CD8-positive, alpha-beta memory T cell (primary cell): Measurements from ENCODE around the gene GARIN1A. TPM values are rescaled to one million over a fixed set of nuclear protein-coding genes. Genes with fewer than 3 reads are reported as not detected.
"Not testable (repeated sequence)": the region's sequence is repeated elsewhere in the genome, so short reads cannot be mapped to it uniquely, and the experiment has no call there.

Experiments used
- CTCF ChIA-PET: fragments of 350-600 bp; sonication (Branson Sonifier 250); formaldehyde crosslinking; loops from one replicate; lab custom pipeline; 2021; ENCODE audit warnings: antibody characterized with exemption; lab: Charles Lee
- POLR2A ChIA-PET: fragments of 350-600 bp; sonication (Branson Sonifier 250); formaldehyde crosslinking; loops from one replicate; lab custom pipeline; 2021; ENCODE audit warnings: antibody characterized with exemption; lab: Charles Lee
- DNase-seq, 5 donors: peaks; one replicate each; pipeline versions ENCODE4 v3.0.0 to v3.0.0-alpha.2; 2020 to 2022; ENCODE audit warnings: mixed read lengths in 1 of 5
- H3K27ac ChIP-seq: one replicate; pipeline ENCODE4 v1.7.0; 2013; ENCODE audit warnings: low read depth, mild to moderate bottlenecking, low read length, moderate library complexity
- H3K27me3 ChIP-seq: 2 replicates; pipeline ENCODE4 v1.7.0; 2013; ENCODE audit warnings: low read length, mild to moderate bottlenecking; ENCODE audit not compliant: insufficient read depth, poor library complexity, severe bottlenecking
- H3K36me3 ChIP-seq: 2 replicates; pipeline ENCODE4 v1.7.0; 2013; ENCODE audit warnings: mild to moderate bottlenecking, low read length, moderate library complexity; ENCODE audit not compliant: insufficient read depth
- H3K4me1 ChIP-seq: 2 replicates; pipeline ENCODE4 v1.7.0; 2013; ENCODE audit warnings: mild to moderate bottlenecking, low read length, moderate library complexity; ENCODE audit not compliant: insufficient read depth
- H3K4me3 ChIP-seq: 2 replicates; pipeline ENCODE4 v1.7.0; 2013; ENCODE audit warnings: mild to moderate bottlenecking, low read length
- H3K9me3 ChIP-seq: 2 replicates; pipeline ENCODE4 v1.7.0; 2013; ENCODE audit warnings: mild to moderate bottlenecking, low read length
- H3K27ac Mint-ChIP-seq, 8 donors: one replicate each; pipeline ENCODE4 v1.8.0; 2020 to 2021; ENCODE audit warnings: mixed read lengths in 8 of 8, mild to moderate bottlenecking in 6 of 8, inconsistent platforms in 3 of 8, moderate library complexity in 3 of 8
- H3K27me3 Mint-ChIP-seq, 2 donors: one replicate each; pipeline ENCODE4 v1.8.0; 2020 to 2021; ENCODE audit warnings: mixed read lengths in 2 of 2, mild to moderate bottlenecking in 1 of 2, moderate library complexity in 1 of 2
- H3K36me3 Mint-ChIP-seq, 3 donors: one replicate each; pipeline ENCODE4 v1.8.0; 2020 to 2021; ENCODE audit warnings: mixed read lengths in 3 of 3, inconsistent platforms in 1 of 3, mild to moderate bottlenecking in 1 of 3
- H3K4me1 Mint-ChIP-seq, 3 donors: one replicate each; pipeline ENCODE4 v1.8.0; 2020 to 2021; ENCODE audit warnings: mixed read lengths in 3 of 3, inconsistent platforms in 1 of 3, mild to moderate bottlenecking in 1 of 3
- H3K4me3 Mint-ChIP-seq, 7 donors: one replicate each; pipeline ENCODE4 v1.8.0; 2020 to 2021; ENCODE audit warnings: mixed read lengths in 7 of 7, mild to moderate bottlenecking in 6 of 7, moderate library complexity in 4 of 7, inconsistent platforms in 2 of 7
- H3K9me3 Mint-ChIP-seq, 5 donors: one replicate each; pipeline ENCODE4 v1.8.0; 2020 to 2022; ENCODE audit warnings: mixed read lengths in 5 of 5, mild to moderate bottlenecking in 3 of 5, moderate library complexity in 2 of 5, inconsistent platforms in 1 of 5
- polyA plus RNA-seq: library from polyadenylated mRNA; unstranded; fragments of 300-500 nt; fragmentation: Illumina TruSeq; gene quantifications from one replicate; pipeline ENCODE4 v1.2.3, GENCODE V29; 2021
- total RNA-seq, 2 experiments: library from RNA; stranded (reverse); gene quantifications; one replicate each; pipeline ENCODE4 v1.2.3, GENCODE V29; 2021

GARIN1A gene
- total and polyA plus RNA-seq, 3 experiments from 2014 or later, result 0.22 to 0.61 (median 0.37) TPM

DNA sequence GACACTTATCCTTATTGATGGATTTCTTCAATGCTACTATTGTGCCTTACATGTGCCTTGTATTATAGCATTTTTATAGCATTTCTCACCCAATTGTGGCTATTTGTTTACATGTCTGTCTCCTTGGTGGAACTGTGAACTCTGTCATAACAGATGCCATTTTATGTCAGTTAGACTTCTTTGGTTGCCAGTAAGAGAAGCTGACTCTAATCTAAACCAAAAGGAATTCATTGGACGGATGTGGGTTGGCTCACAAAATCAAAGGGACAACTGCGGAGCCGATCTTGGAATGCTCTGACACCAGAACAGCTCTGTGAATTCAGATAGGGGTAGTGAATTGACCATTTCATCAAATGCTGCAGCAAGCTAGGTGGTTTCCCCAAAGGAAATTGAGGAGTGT is 15.0 kb downstream of the GARIN1A start:
- Histone ChIP-seq H3K9me3 (no peaks in the 10 kb centered on the region), H3K4me3 (no peak overlapping the region), H3K4me1 (no peaks in the 10 kb centered on the region), H3K27ac (no peak overlapping the region), H3K36me3 (no peaks in the 10 kb centered on the region), H3K27me3 (no peaks in the 10 kb centered on the region)
- Mint-ChIP-seq H3K27me3 (peaks cover 5 to 12% of the 10 kb centered on the region in 2 donors), H3K4me3 (no peak overlapping the region), H3K27ac (no peak overlapping the region), H3K4me1 (no peaks in the 10 kb centered on the region), H3K9me3 (no peaks in the 10 kb centered on the region), H3K36me3 (peaks cover 0 to 5% (median 2%) of the 10 kb centered on the region in 3 donors)
- CTCF ChIA-PET, result no interaction called here
- DNase-seq, result no peak
- POLR2A ChIA-PET, result no interaction called here

DNA sequence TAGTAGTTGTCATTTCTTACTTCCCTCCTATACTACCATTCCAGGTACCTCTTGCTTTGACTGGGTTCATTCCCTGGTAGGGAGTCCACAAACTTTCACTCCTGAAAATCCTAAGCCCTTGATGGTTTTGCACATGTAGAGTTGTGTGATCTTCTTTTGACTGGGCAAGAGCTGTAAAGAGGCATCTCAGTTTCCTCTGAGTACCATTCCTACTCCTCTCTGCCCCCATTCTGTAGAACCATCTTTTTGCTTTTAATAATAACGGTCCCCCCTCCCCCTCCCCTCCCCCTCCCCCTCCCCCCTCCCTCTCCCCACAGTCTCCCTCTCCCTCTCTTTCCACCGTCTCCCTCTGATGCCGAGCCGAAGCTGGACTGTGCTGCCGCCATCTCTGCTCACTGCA is 16.4 kb downstream of the GARIN1A start:
- Histone ChIP-seq H3K4me3 (no peak overlapping the region), H3K36me3 (no peaks in the 10 kb centered on the region), H3K27me3 (no peaks in the 10 kb centered on the region), H3K4me1 (no peaks in the 10 kb centered on the region), H3K9me3 (no peaks in the 10 kb centered on the region), H3K27ac (no peak overlapping the region)
- Mint-ChIP-seq H3K27me3 (peaks cover 0 to 22% of the 10 kb centered on the region in 2 donors), H3K9me3 (no peaks in the 10 kb centered on the region), H3K4me1 (no peaks in the 10 kb centered on the region), H3K36me3 (peaks cover 0 to 5% (median 2%) of the 10 kb centered on the region in 3 donors), H3K4me3 (no peak overlapping the region), H3K27ac (no peak overlapping the region)
- ChIA-PET CTCF (no interaction called here), POLR2A (no interaction called here)
- DNase-seq, result no peak

GRCh38 chr7:128689161-128689935 is 17.3 kb downstream of the GARIN1A start:
- not testable (repeated sequence) for H3K4me3 ChIP-seq

GRCh38 chr7:128691227-128691626 is 19.1 kb downstream of the GARIN1A start:
- no peak overlapping the region for H3K4me3 Mint-ChIP-seq
- peaks cover 7 to 47% of the 10 kb centered on the region in 2 donors for H3K27me3 Mint-ChIP-seq
- H3K4me1 Mint-ChIP-seq, result no peaks in the 10 kb centered on the region

More at GRCh38 chr7:128689161-128689935, 17.3 kb downstream of the GARIN1A start:
- H3K4me1 Mint-ChIP-seq, H3K36me3 ChIP-seq, H3K9me3 ChIP-seq, H3K4me1 ChIP-seq, H3K36me3 Mint-ChIP-seq, POLR2A ChIA-PET, CTCF ChIA-PET, H3K4me3 Mint-ChIP-seq, DNase-seq, H3K27me3 ChIP-seq, H3K27ac Mint-ChIP-seq, H3K9me3 Mint-ChIP-seq, H3K27ac ChIP-seq: not testable (repeated sequence)
- peaks cover 0 to 29% of the 10 kb centered on the region in 2 donors for H3K27me3 Mint-ChIP-seq

GRCh38 chr7:128692623-128693270 is 20.7 kb downstream of the GARIN1A start:
- Mint-ChIP-seq H3K9me3 (no peaks in the 10 kb centered on the region), H3K27me3 (peaks cover 17 to 62% of the 10 kb centered on the region in 2 donors), H3K27ac (no peak overlapping the region), H3K4me1 (peaks cover 5 to 9% (median 7%) of the 10 kb centered on the region in 3 donors), H3K4me3 (no peak overlapping the region), H3K36me3 (no peaks in the 10 kb centered on the region)
- DNase-seq, result no peak
- Histone ChIP-seq H3K4me3 (no peak overlapping the region), H3K4me1 (no peaks in the 10 kb centered on the region), H3K27me3 (peaks cover 16% of the 10 kb centered on the region), H3K36me3 (no peaks in the 10 kb centered on the region), H3K9me3 (no peaks in the 10 kb centered on the region), H3K27ac (no peak overlapping the region)
- CTCF ChIA-PET, result no interaction called here
- POLR2A ChIA-PET, result no interaction called here

More at GRCh38 chr7:128691227-128691626, 19.1 kb downstream of the GARIN1A start:
- DNase-seq, result no peak
- peaks cover 0 to 5% (median 0%) of the 10 kb centered on the region in 3 donors for H3K36me3 Mint-ChIP-seq
- Histone ChIP-seq H3K4me1 (no peaks in the 10 kb centered on the region), H3K4me3 (no peak overlapping the region), H3K36me3 (no peaks in the 10 kb centered on the region), H3K9me3 (no peaks in the 10 kb centered on the region), H3K27me3 (peaks cover 1% of the 10 kb centered on the region), H3K27ac (no peak overlapping the region)
- H3K9me3 Mint-ChIP-seq, result no peaks in the 10 kb centered on the region
- H3K27ac Mint-ChIP-seq, result no peak overlapping the region
- POLR2A ChIA-PET, result no interaction called here
- CTCF ChIA-PET, result no interaction called here

- H3K4me1 Mint-ChIP-seq, result peaks cover 8 to 15% (median 14%) of the 10 kb centered on the region in 3 donors
Observed at GRCh38 chr7:128693373-128694015, 21.4 kb downstream of the GARIN1A start.

GRCh38 chr7:128694738-128695137 is 22.6 kb downstream of the GARIN1A start:
- Histone ChIP-seq H3K27me3 (peaks cover 26% of the 10 kb centered on the region), H3K4me3 (no peak overlapping the region), H3K9me3 (no peaks in the 10 kb centered on the region), H3K36me3 (no peaks in the 10 kb centered on the region), H3K4me1 (no peaks in the 10 kb centered on the region), H3K27ac (no peak overlapping the region)
- Mint-ChIP-seq H3K27me3 (peaks cover 30 to 81% of the 10 kb centered on the region in 2 donors), H3K9me3 (no peaks in the 10 kb centered on the region), H3K27ac (no peak overlapping the region), H3K36me3 (no peaks in the 10 kb centered on the region), H3K4me1 (peaks cover 8 to 15% (median 14%) of the 10 kb centered on the region in 3 donors), H3K4me3 (no peak overlapping the region)
- DNase-seq, result no peak
- POLR2A ChIA-PET, result no interaction called here
- CTCF ChIA-PET, result no interaction called here

More at GRCh38 chr7:128693373-128694015, 21.4 kb downstream of the GARIN1A start:
- H3K27me3 ChIP-seq, result peaks cover 23% of the 10 kb centered on the region
- no peaks in the 10 kb centered on the region for H3K36me3 Mint-ChIP-seq
- no peaks in the 10 kb centered on the region for H3K36me3 ChIP-seq
- POLR2A ChIA-PET, result no interaction called here
- no peak for DNase-seq
- no peaks in the 10 kb centered on the region for H3K4me1 ChIP-seq
- H3K4me3 Mint-ChIP-seq, result no peak overlapping the region
- CTCF ChIA-PET, result no interaction called here
- no peak overlapping the region for H3K27ac Mint-ChIP-seq
- no peak overlapping the region for H3K4me3 ChIP-seq
- H3K9me3 ChIP-seq, result no peaks in the 10 kb centered on the region
- peaks cover 23 to 69% of the 10 kb centered on the region in 2 donors for H3K27me3 Mint-ChIP-seq
- no peaks in the 10 kb centered on the region for H3K9me3 Mint-ChIP-seq
- H3K27ac ChIP-seq, result no peak overlapping the region
